Keratinocyte (primary cell): ENCODE data around the gene ACACB. TPM values are rescaled to one million over a fixed set of nuclear protein-coding genes. Genes with fewer than 3 reads are reported as not detected.

Experiments used
- DNase-seq: peaks from one replicate; pipeline ENCODE4 v3.0.0-alpha.2; 2011; ENCODE audit warnings: low read depth, missing footprints, low spot score
- FAIRE-seq: peaks from 2 replicates; lab custom pipeline; 2011; peaks lifted over from hg19 to GRCh38; lab: Jason Lieb, UNC
- H2AFZ ChIP-seq: 2 replicates; pipeline ENCODE4 v1.6.0; 2012; ENCODE audit warnings: low read length, control low read depth, inconsistent platforms; ENCODE audit not compliant: control insufficient read depth
- H3K27ac ChIP-seq: 2 replicates; pipeline ENCODE4 v1.5.1; 2011; ENCODE audit warnings: low read length; ENCODE audit not compliant: control insufficient read depth, insufficient read depth
- H3K27me3 ChIP-seq: 3 replicates; pipeline ENCODE4 v1.6.0; 2011; ENCODE audit warnings: low read length; ENCODE audit not compliant: control insufficient read depth, insufficient read depth; ENCODE audit errors: extremely low read depth
- H3K36me3 ChIP-seq, 2 experiments: 2 replicates in 1 of 2; 3 replicates in 1 of 2; pipeline ENCODE4 v1.5.1; 2011; ENCODE audit warnings: low read length in 2 of 2, mild to moderate bottlenecking in 1 of 2; ENCODE audit not compliant: control insufficient read depth in 2 of 2, insufficient read depth in 2 of 2; ENCODE audit errors: extremely low read depth in 1 of 2
- H3K4me1 ChIP-seq: 3 replicates; pipeline ENCODE4 v1.5.1; 2011; ENCODE audit warnings: low read length; ENCODE audit not compliant: control insufficient read depth, insufficient read depth; ENCODE audit errors: extremely low read depth
- H3K4me2 ChIP-seq: 3 replicates; pipeline ENCODE4 v1.6.0; 2011; ENCODE audit warnings: low read depth, low read length; ENCODE audit not compliant: control insufficient read depth, insufficient read depth; ENCODE audit errors: extremely low read depth
- H3K4me3 ChIP-seq, 3 experiments: fragments of 200-600 bp in 1 of 3; sonication (generic) in 1 of 3; 2 replicates in 2 of 3; 3 replicates in 1 of 3; pipeline ENCODE4 v1.5.1; 2011 to 2016; ENCODE audit warnings: low read length in 3 of 3, mild to moderate bottlenecking in 3 of 3, control low read depth in 2 of 3, inconsistent platforms in 1 of 3, low read depth in 1 of 3, mixed read lengths in 1 of 3, mixed run types in 1 of 3, moderate library complexity in 1 of 3; ENCODE audit not compliant: control insufficient read depth in 2 of 3, insufficient read depth in 2 of 3; ENCODE audit errors: extremely low read depth in 1 of 3
- H3K79me2 ChIP-seq: 2 replicates; pipeline ENCODE4 v1.6.0; 2012; ENCODE audit warnings: low read length; ENCODE audit not compliant: control insufficient read depth, insufficient read depth
- H3K9ac ChIP-seq: 3 replicates; pipeline ENCODE4 v1.6.0; 2011; ENCODE audit warnings: low read length; ENCODE audit not compliant: control insufficient read depth, insufficient read depth; ENCODE audit errors: extremely low read depth
- H3K9me1 ChIP-seq: 3 replicates; pipeline ENCODE4 v1.6.0; 2011; ENCODE audit warnings: low read length; ENCODE audit not compliant: control insufficient read depth, insufficient read depth; ENCODE audit errors: extremely low read depth
- H3K9me3 ChIP-seq: 2 replicates; pipeline ENCODE4 v1.5.1; 2012; ENCODE audit warnings: low read depth, low read length; ENCODE audit not compliant: control insufficient read depth
- H4K20me1 ChIP-seq: 3 replicates; pipeline ENCODE4 v1.6.0; 2011; ENCODE audit warnings: low read length; ENCODE audit not compliant: control insufficient read depth, insufficient read depth; ENCODE audit errors: extremely low read depth
- EZH2 ChIP-seq: IDR thresholded peaks from one replicate; pipeline ENCODE4 v1.6.1; 2012; ENCODE audit warnings: inconsistent platforms, mild to moderate bottlenecking, low read length, moderate library complexity
- dilution Hi-C: fragments of 300-500 bp; cut with MboI; formaldehyde crosslinking; loops from one replicate; pipeline ENCODE4 v1.7.0; 2020; ENCODE audit warnings: low sequenced_read_pairs; ENCODE audit not compliant: extremely low pct_ligation_motif_present
- polyA plus RNA-seq, 5 experiments: library from polyadenylated mRNA; depleted of rRNA in 3 of 5; stranded (reverse) in 3 of 5; stranded (forward) in 1 of 5; unstranded in 1 of 5; fragments of >200 nt; gene quantifications; 1 replicate in 1 of 5; 2 replicates in 3 of 5; 3 replicates in 1 of 5; pipeline versions ENCODE4 v1.2.1 to v1.2.3, GENCODE V29; 2011 to 2012; ENCODE audit warnings: missing spikeins in 2 of 5, low read depth in 1 of 5, low replicate concordance in 1 of 5
- TF ChIP-seq, protein P1 (sequence below), 3 experiments: IDR thresholded peaks in 1 of 3; conservative IDR thresholded peaks in 1 of 3; optimal IDR thresholded peaks in 1 of 3; 2 replicates in 2 of 3; 3 replicates in 1 of 3; pipeline versions ENCODE3 to v1.5.1; 2011; ENCODE audit warnings: low read length in 3 of 3, mild to moderate bottlenecking in 3 of 3, moderate library complexity in 2 of 3, control low read depth in 1 of 3, inconsistent platforms in 1 of 3; ENCODE audit not compliant: insufficient read depth in 2 of 3; ENCODE audit errors: extremely low read depth in 1 of 3

ACACB gene
- polyA plus RNA-seq, 1 donor (not counting 4 experiments of a cell fraction or from before 2014, with no cell fraction given), result 1.3 TPM

DNA sequence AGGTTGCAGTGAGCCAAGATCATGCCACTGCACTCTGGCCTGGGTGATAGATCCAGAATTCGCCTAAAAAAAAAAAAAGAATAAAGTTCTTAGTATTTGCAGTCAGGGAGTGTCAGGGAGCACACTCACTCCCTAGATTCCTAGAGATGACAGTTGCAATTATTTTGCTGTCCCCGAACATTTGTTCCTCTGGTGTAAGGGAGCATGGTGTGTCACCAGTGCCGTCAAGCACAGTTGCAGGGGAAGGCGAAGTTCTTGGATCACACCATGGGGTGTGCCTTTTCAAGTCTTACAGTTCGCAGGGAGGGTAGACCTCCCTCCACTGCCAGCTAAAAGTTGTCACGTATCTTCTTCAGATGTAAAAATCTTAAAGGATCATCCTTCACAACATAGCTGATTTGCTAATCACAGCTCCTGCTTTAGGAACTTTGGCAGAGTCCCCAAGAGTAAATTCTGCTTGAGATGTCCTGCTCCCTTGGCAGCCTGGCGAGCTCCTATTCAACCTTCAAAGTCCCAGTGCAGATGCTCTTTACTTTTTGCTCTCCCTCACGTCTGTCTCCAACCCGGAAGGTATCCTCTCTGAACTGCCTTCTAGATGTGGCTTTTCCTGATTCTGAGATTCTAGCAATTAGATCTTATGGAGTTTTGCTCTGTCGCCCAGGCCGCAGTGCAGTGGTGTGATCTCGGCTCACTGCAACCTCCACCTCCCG, 11.3 kb downstream of the ACACB start:
- DNase-seq (no peak), FAIRE-seq (no peak)
- Histone ChIP-seq H2AFZ (no peak overlapping the region), H3K9ac (no peak overlapping the region), H3K9me3 (no peaks in the 10 kb centered on the region), H3K36me3 (no peaks in the 10 kb centered on the region), H3K4me1 (no peaks in the 10 kb centered on the region), H3K27ac (no peak overlapping the region), H3K79me2 (no peaks in the 10 kb centered on the region), H3K27me3 (peaks cover 4% of the 10 kb centered on the region), H3K4me3 (no peak overlapping the region), H3K4me2 (no peak overlapping the region), H3K9me1 (no peaks in the 10 kb centered on the region), H4K20me1 (no peaks in the 10 kb centered on the region)
- no peak for TF ChIP-seq EZH2
- TF ChIP-seq, protein P1, sequence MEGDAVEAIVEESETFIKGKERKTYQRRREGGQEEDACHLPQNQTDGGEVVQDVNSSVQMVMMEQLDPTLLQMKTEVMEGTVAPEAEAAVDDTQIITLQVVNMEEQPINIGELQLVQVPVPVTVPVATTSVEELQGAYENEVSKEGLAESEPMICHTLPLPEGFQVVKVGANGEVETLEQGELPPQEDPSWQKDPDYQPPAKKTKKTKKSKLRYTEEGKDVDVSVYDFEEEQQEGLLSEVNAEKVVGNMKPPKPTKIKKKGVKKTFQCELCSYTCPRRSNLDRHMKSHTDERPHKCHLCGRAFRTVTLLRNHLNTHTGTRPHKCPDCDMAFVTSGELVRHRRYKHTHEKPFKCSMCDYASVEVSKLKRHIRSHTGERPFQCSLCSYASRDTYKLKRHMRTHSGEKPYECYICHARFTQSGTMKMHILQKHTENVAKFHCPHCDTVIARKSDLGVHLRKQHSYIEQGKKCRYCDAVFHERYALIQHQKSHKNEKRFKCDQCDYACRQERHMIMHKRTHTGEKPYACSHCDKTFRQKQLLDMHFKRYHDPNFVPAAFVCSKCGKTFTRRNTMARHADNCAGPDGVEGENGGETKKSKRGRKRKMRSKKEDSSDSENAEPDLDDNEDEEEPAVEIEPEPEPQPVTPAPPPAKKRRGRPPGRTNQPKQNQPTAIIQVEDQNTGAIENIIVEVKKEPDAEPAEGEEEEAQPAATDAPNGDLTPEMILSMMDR (optimal IDR thresholded peaks at IDR 0.05 in 1 of 3, IDR thresholded peaks at IDR 0.05 in 1 of 3, conservative IDR thresholded peaks at IDR 0.05 in 1 of 3; ENCODE audit: extremely low read depth in 1 of 3, insufficient read depth in 2 of 3, low read length in 3 of 3), result no peak
- dilution Hi-C loops, result no loop called here

DNA sequence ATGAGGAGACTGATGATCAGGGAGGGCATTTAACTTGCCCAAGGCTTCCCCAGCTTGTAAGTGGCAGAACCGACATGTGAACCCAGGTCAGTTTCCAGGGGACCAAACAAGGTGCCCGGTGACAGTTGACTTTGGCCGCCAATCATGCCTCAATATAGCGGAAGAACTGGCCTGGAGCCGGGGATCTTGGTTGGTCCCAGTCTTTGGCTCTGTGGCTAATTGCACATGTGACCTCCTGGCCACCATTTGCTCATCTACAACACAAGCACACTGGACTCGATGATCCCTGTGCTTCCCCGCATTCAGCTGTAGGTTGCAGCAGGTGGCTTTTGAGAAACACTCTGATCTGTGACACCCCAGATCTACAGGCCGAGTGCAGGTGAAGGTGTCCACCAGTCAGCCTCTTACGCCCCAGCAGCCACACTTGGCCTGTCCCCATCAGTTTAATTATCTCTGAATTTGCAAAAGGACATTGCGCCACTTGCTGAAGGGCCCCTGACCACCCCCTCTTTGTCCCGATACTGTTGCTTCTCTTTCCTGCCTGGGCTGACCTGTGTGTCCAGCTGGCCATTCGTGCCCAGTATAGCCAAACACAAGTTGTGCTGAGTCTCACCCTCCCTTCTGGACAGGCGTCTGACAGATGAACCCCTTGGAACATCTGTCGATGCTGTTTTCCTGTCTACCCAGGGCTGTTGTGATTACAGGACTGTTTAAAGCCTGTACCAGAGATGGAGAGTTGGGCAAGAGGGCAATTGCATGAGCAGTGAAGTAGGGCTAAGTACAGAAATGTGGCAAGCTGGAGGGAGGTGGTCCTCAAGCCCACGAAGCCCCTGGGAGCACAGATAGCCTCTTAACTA, 14.1 kb downstream of the ACACB start:
- no peak overlapping the region for H3K9ac ChIP-seq
- no peak overlapping the region for H3K4me3 ChIP-seq
- no peaks in the 10 kb centered on the region for H3K9me1 ChIP-seq
- H2AFZ ChIP-seq, result no peak overlapping the region
- no peaks in the 10 kb centered on the region for H3K36me3 ChIP-seq
- dilution Hi-C loops, result no loop called here
- TF ChIP-seq, protein P1 (optimal IDR thresholded peaks at IDR 0.05 in 1 of 3, IDR thresholded peaks at IDR 0.05 in 1 of 3, conservative IDR thresholded peaks at IDR 0.05 in 1 of 3; ENCODE audit: extremely low read depth in 1 of 3, insufficient read depth in 2 of 3, low read length in 3 of 3), result no peak
- no peak for TF ChIP-seq EZH2
- FAIRE-seq (no peak), DNase-seq (no peak)
- no peaks in the 10 kb centered on the region for H3K79me2 ChIP-seq
- H3K27ac ChIP-seq, result no peak overlapping the region
- no peaks in the 10 kb centered on the region for H3K4me1 ChIP-seq
- no peaks in the 10 kb centered on the region for H3K9me3 ChIP-seq
- H3K4me2 ChIP-seq, result no peak overlapping the region
- H4K20me1 ChIP-seq, result no peaks in the 10 kb centered on the region
- H3K27me3 ChIP-seq, result peaks cover 6% of the 10 kb centered on the region
